ENCODE measurements around the gene AOPEP. TPM values are rescaled to one million over a fixed set of nuclear protein-coding genes. Genes with fewer than 3 reads are reported as not detected.
A peak's percentile ranks its signal among the peaks of the same experiment; 100 is the strongest.

The AOPEP gene
- total RNA-seq, 1 donor from 2014 or later: 16.6 TPM

DNA sequence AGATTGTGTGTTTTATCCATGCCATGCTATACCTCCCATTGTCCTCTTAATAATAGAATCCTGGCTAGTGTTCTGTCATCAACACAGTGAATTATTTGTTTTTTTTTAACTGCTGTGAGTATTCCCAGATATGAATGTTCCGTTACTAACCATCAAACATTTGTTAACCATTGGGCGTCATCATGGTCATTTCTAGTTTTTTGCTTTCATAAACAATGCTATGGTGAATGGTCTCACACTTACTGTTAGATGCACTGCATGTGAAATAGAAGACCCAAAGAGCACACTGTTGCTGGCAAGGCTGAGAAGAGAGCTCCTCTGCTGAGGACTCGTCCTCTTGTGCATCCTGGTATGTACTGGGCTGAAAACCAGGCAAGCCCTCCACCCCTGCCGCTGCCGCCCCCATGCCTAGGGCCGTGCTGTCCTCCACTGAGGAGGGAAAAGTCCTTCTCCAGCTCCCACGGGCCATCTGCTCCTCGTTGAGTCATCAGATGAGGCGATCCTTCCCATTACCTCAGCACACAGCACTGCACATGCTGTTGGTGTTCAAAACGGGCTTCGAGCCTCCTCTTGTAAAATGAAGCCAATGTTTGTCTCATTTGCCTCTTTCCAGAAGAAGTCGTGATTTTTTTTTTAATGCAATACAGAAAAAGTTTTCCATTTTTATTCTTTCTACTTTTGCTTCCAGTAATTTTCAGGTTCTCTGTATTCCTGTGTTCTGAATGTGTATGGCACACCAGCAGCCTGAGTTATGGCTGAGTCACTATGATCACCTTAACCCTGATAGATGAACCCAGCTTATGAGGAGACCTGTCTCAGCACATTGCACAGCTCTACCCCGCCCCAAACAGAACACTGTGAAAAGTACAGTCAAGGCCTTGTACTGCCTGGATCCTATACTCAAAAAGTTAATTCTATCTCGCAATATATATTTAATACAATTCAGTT is 219.0 kb downstream of the AOPEP start:
- Histone ChIP-seq H3K27me3 (no peaks in the 10 kb centered on the region), H3K9me3 (ENCODE audit: low read depth) (no peaks in the 10 kb centered on the region), H3K27ac (no peak overlapping the region), H3K36me3 (no peaks in the 10 kb centered on the region), H4K20me1 (ENCODE audit: low read depth) (no peaks in the 10 kb centered on the region), H3K4me3 (no peak overlapping the region), H3K4me2 (no peak overlapping the region), H3K9ac (no peak overlapping the region), H3K4me1 (peaks cover 25% of the 10 kb centered on the region), H3F3A (ENCODE audit: low read depth) (no peaks in the 10 kb centered on the region), H2AFZ (replicated peaks) (no peak overlapping the region), H3K79me2 (ENCODE audit: low read depth) (no peaks in the 10 kb centered on the region)
- DNase-seq (ENCODE audit: low spot score): no peak
- H3K27me3 Mint-ChIP-seq (ENCODE audit: insufficient read depth, low read depth): peaks cover 4% of the 10 kb centered on the region
- no peak overlapping the region for H3K4me3 Mint-ChIP-seq
- no peak for TF ChIP-seq EZH2phosphoT487 (IDR thresholded peaks at IDR 0.05)
- no peak for TF ChIP-seq CTCF (IDR thresholded peaks at IDR 0.05)
- TF ChIP-seq EZH2 (IDR thresholded peaks at IDR 0.05): no peak
- H3K4me1 Mint-ChIP-seq: peaks cover 33% of the 10 kb centered on the region
- no peak overlapping the region for H3K27ac Mint-ChIP-seq
- no peaks in the 10 kb centered on the region for H3K9me3 Mint-ChIP-seq
- H3K36me3 Mint-ChIP-seq: peaks cover 13% of the 10 kb centered on the region

- no peak for DNase-seq (ENCODE audit: low spot score)
- TF ChIP-seq EZH2 (IDR thresholded peaks at IDR 0.05): no peak
- TF ChIP-seq EZH2phosphoT487 (IDR thresholded peaks at IDR 0.05): no peak
- no peak for TF ChIP-seq CTCF (IDR thresholded peaks at IDR 0.05)
- Mint-ChIP-seq H3K36me3 (peaks cover 13% of the 10 kb centered on the region), H3K4me1 (peaks cover 34% of the 10 kb centered on the region), H3K27me3 (ENCODE audit: insufficient read depth, low read depth) (peaks cover 2% of the 10 kb centered on the region), H3K4me3 (no peak overlapping the region), H3K27ac (peak overlapping the region; percentile 55), H3K9me3 (no peaks in the 10 kb centered on the region)
- H3F3A ChIP-seq (ENCODE audit: low read depth): no peaks in the 10 kb centered on the region
- H3K79me2 ChIP-seq (ENCODE audit: low read depth): no peaks in the 10 kb centered on the region
- no peaks in the 10 kb centered on the region for H3K36me3 ChIP-seq
- H3K27ac ChIP-seq: no peak overlapping the region
- H3K4me3 ChIP-seq: no peak overlapping the region
- no peaks in the 10 kb centered on the region for H4K20me1 ChIP-seq (ENCODE audit: low read depth)
- no peaks in the 10 kb centered on the region for H3K9me3 ChIP-seq (ENCODE audit: low read depth)
- no peak overlapping the region for H3K4me2 ChIP-seq
- H3K27me3 ChIP-seq: no peaks in the 10 kb centered on the region
- H2AFZ ChIP-seq (replicated peaks): no peak overlapping the region
- no peak overlapping the region for H3K9ac ChIP-seq
- peaks cover 28% of the 10 kb centered on the region for H3K4me1 ChIP-seq
Observed at GRCh38 chr9:94946256-94946655, 219.8 kb downstream of the AOPEP start.

DNA sequence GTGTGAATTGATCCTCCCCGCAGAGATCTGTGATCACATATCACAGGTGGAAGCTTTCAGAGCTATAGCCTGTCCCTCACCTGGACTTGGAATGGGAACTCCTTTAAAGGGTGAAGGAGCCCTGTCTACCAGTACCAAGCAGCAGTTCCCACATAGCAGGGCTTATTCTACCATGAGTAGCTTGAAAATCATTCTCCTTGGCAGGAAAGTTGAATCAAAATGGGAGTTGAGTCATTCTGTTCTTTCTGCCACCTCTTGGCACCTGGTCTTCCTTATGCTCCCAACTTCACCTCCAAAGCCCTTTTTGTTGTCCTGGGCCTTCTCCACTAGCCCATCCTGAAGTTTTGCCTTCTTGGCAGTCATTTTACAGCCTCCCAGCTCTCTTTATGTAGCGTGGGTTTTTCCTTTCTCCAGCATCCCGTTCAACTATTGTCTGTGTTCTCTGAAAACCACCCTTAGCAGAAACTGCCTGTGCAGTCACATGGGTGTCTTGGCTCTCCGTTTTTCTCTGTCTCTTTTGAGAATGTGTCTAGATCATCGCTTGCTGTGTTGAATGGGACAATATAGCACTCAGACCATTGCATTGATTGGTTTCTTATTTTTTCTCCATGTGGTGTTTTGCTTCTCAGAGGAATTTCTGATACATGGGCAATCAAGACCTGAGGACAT is 222.2 kb downstream of the AOPEP start:
- no peaks in the 10 kb centered on the region for H3K9me3 ChIP-seq (ENCODE audit: low read depth)
- H3K9me3 Mint-ChIP-seq: no peaks in the 10 kb centered on the region
- H3K79me2 ChIP-seq (ENCODE audit: low read depth): no peaks in the 10 kb centered on the region
- H3K36me3 ChIP-seq: no peaks in the 10 kb centered on the region
- no peak overlapping the region for H2AFZ ChIP-seq (replicated peaks)
- H3K27ac Mint-ChIP-seq: no peak overlapping the region
- TF ChIP-seq EZH2phosphoT487 (IDR thresholded peaks at IDR 0.05): no peak
- no peak for DNase-seq (ENCODE audit: low spot score)
- peaks cover 2% of the 10 kb centered on the region for H3K27me3 Mint-ChIP-seq (ENCODE audit: insufficient read depth, low read depth)
- peaks cover 37% of the 10 kb centered on the region for H3K4me1 ChIP-seq
- H3K27ac ChIP-seq: no peak overlapping the region
- peak overlapping the region; percentile 21 for H3K4me2 ChIP-seq
- no peaks in the 10 kb centered on the region for H3F3A ChIP-seq (ENCODE audit: low read depth)
- peaks cover 44% of the 10 kb centered on the region for H3K4me1 Mint-ChIP-seq
- no peaks in the 10 kb centered on the region for H3K27me3 ChIP-seq
- H3K4me3 ChIP-seq: no peak overlapping the region
- H3K4me3 Mint-ChIP-seq: no peak overlapping the region
- no peaks in the 10 kb centered on the region for H4K20me1 ChIP-seq (ENCODE audit: low read depth)
- no peak overlapping the region for H3K9ac ChIP-seq
- peaks cover 13% of the 10 kb centered on the region for H3K36me3 Mint-ChIP-seq
